B cell (primary cell): ENCODE results near the gene ZDHHC15. TPM values are rescaled to one million over a fixed set of nuclear protein-coding genes. Genes with fewer than 3 reads are reported as not detected.
"Not testable (repeated sequence)": the region's sequence is repeated elsewhere in the genome, so short reads cannot be mapped to it uniquely, and the experiment has no call there.

Source experiments
- ATAC-seq: fragments of 200-7000 bp; cut with Tn5 transposase; one replicate; pipeline ENCODE4 v1.10.0; 2021; ENCODE audit warnings: low read depth, mild to moderate bottlenecking, moderate number of reproducible peaks, moderate library complexity
- CTCF ChIA-PET: fragments of 350-600 bp; sonication (Branson Sonifier 250); formaldehyde crosslinking; loops from one replicate; lab custom pipeline; 2021; ENCODE audit warnings: antibody characterized with exemption, inconsistent platforms; lab: Charles Lee
- POLR2A ChIA-PET: fragments of 350-600 bp; sonication (Branson Sonifier 250); formaldehyde crosslinking; loops from one replicate; lab custom pipeline; 2021; ENCODE audit warnings: antibody characterized with exemption; lab: Charles Lee
- DNase-seq: peaks from one replicate; pipeline ENCODE4 v3.0.0; 2013
- H2AFZ ChIP-seq: 2 replicates; pipeline ENCODE4 v1.6.1; 2012; ENCODE audit warnings: mild to moderate bottlenecking, low read depth, low read length; ENCODE audit not compliant: insufficient read depth, poor library complexity, severe bottlenecking
- H3K27ac ChIP-seq, 2 donors: 1 replicate in 1 of 2; 2 replicates in 1 of 2; pipeline ENCODE4 v1.5.1; 2012 to 2013; ENCODE audit warnings: low read length in 2 of 2, mild to moderate bottlenecking in 2 of 2, moderate library complexity in 1 of 2
- H3K27me3 ChIP-seq, 4 experiments: fragments of 200-600 bp in 1 of 4; sonication (generic) in 1 of 4; replicated peaks in 1 of 4; 1 replicate in 2 of 4; 2 replicates in 2 of 4; pipeline versions ENCODE4 v1.6.1 to v1.7.0; 2013 to 2016; ENCODE audit warnings: low read length in 3 of 4, mild to moderate bottlenecking in 2 of 4, mixed read lengths in 1 of 4, moderate library complexity in 1 of 4; ENCODE audit not compliant: insufficient read depth in 4 of 4, control insufficient read depth in 3 of 4; ENCODE audit errors: control extremely low read depth in 1 of 4
- H3K36me3 ChIP-seq, 2 experiments: replicated peaks in 1 of 2; 1 replicate in 1 of 2; 2 replicates in 1 of 2; pipeline versions ENCODE4 v1.6.1 to v1.7.1; 2013; ENCODE audit warnings: low read length in 1 of 2; ENCODE audit not compliant: insufficient read depth in 2 of 2, control insufficient read depth in 1 of 2; ENCODE audit errors: control extremely low read depth in 1 of 2, extremely low read depth in 1 of 2
- H3K4me1 ChIP-seq, 2 donors: fragments of 200-600 bp in 1 of 2; sonication (generic) in 1 of 2; 1 replicate in 1 of 2; 2 replicates in 1 of 2; pipeline versions ENCODE4 v1.5.1 to v1.6.1; 2013 to 2017; ENCODE audit warnings: low read length in 2 of 2; ENCODE audit not compliant: control insufficient read depth in 2 of 2, insufficient read depth in 2 of 2
- H3K4me2 ChIP-seq: replicated peaks from 2 replicates; pipeline ENCODE3; 2012; ENCODE audit warnings: mild to moderate bottlenecking, low read depth, low read length; ENCODE audit not compliant: poor library complexity, severe bottlenecking
- H3K4me3 ChIP-seq, 5 experiments: fragments of 200-600 bp in 1 of 5; sonication (generic) in 1 of 5; 1 replicate in 3 of 5; 2 replicates in 2 of 5; pipeline versions ENCODE4 v1.5.1 to v1.7.0; 2011 to 2016; ENCODE audit warnings: low read length in 4 of 5, mild to moderate bottlenecking in 4 of 5, low read depth in 2 of 5, control low read depth in 1 of 5, moderate library complexity in 1 of 5; ENCODE audit not compliant: insufficient read depth in 1 of 5; ENCODE audit errors: control extremely low read depth in 1 of 5, extremely low read depth in 1 of 5
- H3K79me2 ChIP-seq: fragments of 200-600 bp; sonication (generic); one replicate; pipeline ENCODE4 v1.6.0; 2016; ENCODE audit warnings: low read length; ENCODE audit not compliant: control insufficient read depth, insufficient read depth
- H3K9ac ChIP-seq: fragments of 200-600 bp; sonication (generic); 2 replicates; pipeline ENCODE4 v1.6.1; 2017; ENCODE audit warnings: mild to moderate bottlenecking, low read length, moderate library complexity
- H3K9me3 ChIP-seq, 3 donors: one replicate each; pipeline versions ENCODE4 v1.6.1 to v1.7.1; 2013; ENCODE audit warnings: low read length in 2 of 3; ENCODE audit not compliant: control insufficient read depth in 2 of 3, insufficient read depth in 1 of 3; ENCODE audit errors: control extremely low read depth in 1 of 3
- H4K20me1 ChIP-seq: 2 replicates; pipeline ENCODE4 v1.6.0; 2012; ENCODE audit warnings: mild to moderate bottlenecking, low read length; ENCODE audit not compliant: insufficient read depth, control insufficient read depth, poor library complexity, severe bottlenecking
- H3K27ac Mint-ChIP-seq: one replicate; pipeline ENCODE4 v1.8.0; 2021; ENCODE audit warnings: mixed read lengths
- H3K27me3 Mint-ChIP-seq: one replicate; pipeline ENCODE4 v1.8.0; 2021; ENCODE audit warnings: mixed read lengths
- H3K4me1 Mint-ChIP-seq: one replicate; pipeline ENCODE4 v1.8.0; 2021; ENCODE audit warnings: mixed read lengths
- H3K4me3 Mint-ChIP-seq: one replicate; pipeline ENCODE4 v1.8.0; 2021; ENCODE audit warnings: mixed read lengths
- H3K9me3 Mint-ChIP-seq: one replicate; pipeline ENCODE4 v1.8.0; 2022; ENCODE audit warnings: mixed read lengths; ENCODE audit not compliant: insufficient read depth
- CTCF ChIP-seq: fragments of 200-600 bp; IDR thresholded peaks from one replicate; pipeline ENCODE4 v1.8.0; 2022; ENCODE audit warnings: antibody characterized with exemption, mild to moderate bottlenecking
- EZH2 ChIP-seq: IDR thresholded peaks from 2 replicates; pipeline ENCODE4 v1.6.1; 2012; ENCODE audit warnings: borderline replicate concordance, low read depth, mild to moderate bottlenecking, moderate library complexity, low read length; ENCODE audit not compliant: insufficient read depth, poor library complexity, severe bottlenecking
- WGBS: methylation state at CpG from one replicate; pipeline ENCODE4 v1.1.5; 2013; ENCODE audit warnings: missing lambda C conversion rate; ENCODE audit not compliant: insufficient coverage; 5-methylcytosine and 5-hydroxymethylcytosine counted together
- intact Hi-C: fragments of 100-400 bp; cut with micrococcal nuclease; formaldehyde crosslinking; loops from one replicate; pipeline ENCODE4 v1.10.0; 2022
- polyA plus RNA-seq: library from polyadenylated mRNA; depleted of rRNA; stranded (reverse); fragments of >200 nt; gene quantifications from 2 replicates; pipeline ENCODE4 v1.2.3, GENCODE V29; 2012
- total RNA-seq, 2 donors: library from RNA; stranded (reverse); fragments of 120-200 nt in 1 of 2; gene quantifications; 1 replicate in 1 of 2; 2 replicates in 1 of 2; pipeline versions ENCODE4 v1.2.3 to v1.2.4, GENCODE V29; 2013 to 2022

Gene ZDHHC15
- total and polyA plus RNA-seq, 2 donors (not counting 1 experiment from before 2014, with no cell fraction given) = 0.03 TPM; not detected in 1

GRCh38 chrX:75337525-75337924 is 185.3 kb downstream of the ZDHHC15 start:
- DNase-seq (no peak), ATAC-seq (no peak)
- no peak overlapping the region for H3K4me2 ChIP-seq
- Mint-ChIP-seq H3K4me3 (no peak overlapping the region), H3K9me3 (no peaks in the 10 kb centered on the region), H3K27ac (no peak overlapping the region), H3K27me3 (no peaks in the 10 kb centered on the region), H3K4me1 (no peaks in the 10 kb centered on the region)
- H3K9me3 ChIP-seq = peaks cover 0 to 21% (median 0%) of the 10 kb centered on the region in 3 donors
- H2AFZ ChIP-seq = no peak overlapping the region
- H3K9ac ChIP-seq = no peak overlapping the region
- H3K27ac ChIP-seq = no peak overlapping the region
- POLR2A ChIA-PET = interaction anchor here (0.7 kb wide), 1 partner anchor 914 kb away, joined by 3 read pairs; no protein-coding TSS in a partner anchor
- CTCF ChIA-PET = no interaction called here
- no peaks in the 10 kb centered on the region for H3K4me1 ChIP-seq
- H3K27me3 ChIP-seq = no peaks in the 10 kb centered on the region
- no peak overlapping the region for H3K4me3 ChIP-seq
- no peaks in the 10 kb centered on the region for H3K79me2 ChIP-seq
- WGBS = 0% methylated on average over 1 of the region's 2 CpGs
- intact Hi-C loops = no loop called here
- no peaks in the 10 kb centered on the region for H4K20me1 ChIP-seq
- H3K36me3 ChIP-seq = no peaks in the 10 kb centered on the region
- TF ChIP-seq CTCF (no peak), EZH2 (no peak)

- no peak for TF ChIP-seq EZH2
- TF ChIP-seq CTCF = no peak
- CTCF ChIA-PET = no interaction called here
- H3K4me3 ChIP-seq = no peak overlapping the region
- no peaks in the 10 kb centered on the region for H3K4me1 ChIP-seq
- H3K27me3 Mint-ChIP-seq = no peaks in the 10 kb centered on the region
- peaks cover 3% of the 10 kb centered on the region for H3K9me3 Mint-ChIP-seq
- ATAC-seq = no peak
- POLR2A ChIA-PET = no interaction called here
- H3K27ac ChIP-seq = no peak overlapping the region
- H4K20me1 ChIP-seq = no peaks in the 10 kb centered on the region
- H3K27ac Mint-ChIP-seq = no peak overlapping the region
- no peaks in the 10 kb centered on the region for H3K79me2 ChIP-seq
- no peak for DNase-seq
- intact Hi-C loops = no loop called here
- no peaks in the 10 kb centered on the region for H3K4me1 Mint-ChIP-seq
- peaks cover 0 to 21% (median 0%) of the 10 kb centered on the region in 3 donors for H3K9me3 ChIP-seq
- no peak overlapping the region for H3K4me3 Mint-ChIP-seq
- no peak overlapping the region for H3K9ac ChIP-seq
- no peak overlapping the region for H3K4me2 ChIP-seq
- H3K27me3 ChIP-seq = no peaks in the 10 kb centered on the region
- 90% methylated on average over 2 of the region's 19 CpGs for WGBS
- no peak overlapping the region for H2AFZ ChIP-seq
- H3K36me3 ChIP-seq = no peaks in the 10 kb centered on the region
Measured at GRCh38 chrX:75335127-75335458, 187.7 kb downstream of the ZDHHC15 start.

- H3K27me3 Mint-ChIP-seq, H3K9me3 Mint-ChIP-seq, H2AFZ ChIP-seq, H3K4me1 Mint-ChIP-seq, H3K27ac Mint-ChIP-seq, H4K20me1 ChIP-seq, ATAC-seq, H3K27me3 ChIP-seq, intact Hi-C loops, CTCF ChIA-PET, H3K27ac ChIP-seq, H3K79me2 ChIP-seq, H3K36me3 ChIP-seq, H3K4me1 ChIP-seq, POLR2A ChIA-PET, H3K9ac ChIP-seq, H3K4me2 ChIP-seq, DNase-seq, H3K4me3 ChIP-seq, H3K4me3 Mint-ChIP-seq: not testable (repeated sequence)
- peaks cover 0 to 21% (median 0%) of the 10 kb centered on the region in 3 donors for H3K9me3 ChIP-seq
- WGBS = 95% methylated on average over 4 of the region's 41 CpGs
Measured at GRCh38 chrX:75334407-75335126, 188.3 kb downstream of the ZDHHC15 start.
